Stromal cell of bone marrow (primary cell): ENCODE results near the gene TMEM30B.

Experiments used
- DNase-seq: peaks from one replicate; pipeline ENCODE4 v3.0.0-alpha.2; 2012; ENCODE audit warnings: low read depth

Gene TMEM30B

DNA sequence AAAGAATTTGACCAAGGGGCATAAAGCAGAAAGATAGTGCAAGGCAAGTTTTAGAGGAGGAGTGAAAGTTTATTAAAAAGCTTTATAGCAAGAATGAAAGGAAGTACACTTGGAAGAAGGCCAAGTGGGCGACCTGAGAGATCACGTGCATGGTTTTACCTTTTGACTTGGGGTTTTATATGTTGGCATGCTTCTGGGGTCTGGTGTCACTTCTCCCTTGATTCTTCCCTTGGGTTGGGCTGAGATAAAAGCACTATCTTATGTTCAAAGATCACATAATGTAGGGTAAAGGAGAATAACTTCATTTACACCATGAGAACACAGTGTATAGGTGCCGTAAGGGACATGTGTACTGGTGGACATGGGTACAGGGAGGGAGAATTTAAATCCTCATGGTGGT lies 17.7 kb upstream of the TMEM30B start:
- no peak for DNase-seq

DNA sequence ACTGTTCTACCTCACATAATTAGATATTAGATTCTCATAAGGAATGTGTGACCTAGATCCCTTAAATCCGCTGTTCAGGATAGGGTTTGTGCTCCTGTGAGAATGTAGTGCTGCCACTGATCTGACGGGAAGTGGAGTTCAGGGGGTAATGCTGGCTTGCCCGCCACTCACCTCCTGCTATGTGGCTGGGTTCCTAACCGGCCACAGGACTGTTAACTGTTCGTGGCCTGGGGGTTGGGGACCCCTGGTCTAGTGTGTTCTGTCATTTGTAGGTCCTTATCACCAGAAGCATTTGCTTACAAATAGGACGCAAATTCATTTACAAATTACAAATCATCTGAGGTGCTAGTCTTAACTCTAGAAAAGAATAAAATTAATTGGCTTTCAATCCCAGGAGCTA lies 16.4 kb upstream of the TMEM30B start:
- DNase-seq: no peak

DNA sequence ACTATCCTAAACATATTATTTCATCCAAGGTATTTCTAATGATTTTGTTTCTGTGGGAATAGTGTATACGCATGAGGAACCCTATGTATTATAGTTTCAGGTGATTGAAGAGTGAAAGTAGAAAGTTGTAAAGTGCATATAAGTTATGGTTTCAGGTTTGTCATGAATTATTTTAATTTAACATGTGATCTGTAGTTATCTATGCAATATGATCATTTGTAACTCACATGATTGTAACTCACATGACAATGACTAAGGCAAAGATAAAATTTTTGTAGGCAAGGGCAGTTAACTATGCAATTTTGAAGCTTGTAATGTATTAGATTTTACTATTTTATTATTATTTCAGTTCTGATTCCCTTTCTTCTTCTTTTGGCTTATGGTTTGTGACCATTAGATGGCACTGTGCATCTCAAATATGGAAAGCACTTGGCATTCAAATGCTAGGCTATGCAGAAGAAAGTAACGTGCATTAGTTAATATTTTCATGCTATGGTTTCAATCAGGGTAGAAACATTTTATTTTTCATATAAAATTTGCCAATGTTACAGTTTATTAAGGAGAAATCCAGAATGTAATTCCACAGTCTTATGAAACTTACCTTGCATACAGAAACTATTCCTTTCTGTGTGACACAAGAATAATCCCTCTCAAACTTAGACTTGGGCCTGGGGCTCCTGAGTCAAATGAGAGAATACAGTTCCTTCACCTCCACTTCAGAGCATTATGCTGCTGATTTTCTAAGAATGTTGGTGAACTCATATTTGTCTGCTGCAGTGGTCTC lies 15.8 kb upstream of the TMEM30B start:
- DNase-seq: peak; percentile 33

GRCh38 chr14:61296151-61296550 lies 15.0 kb upstream of the TMEM30B start:
- DNase-seq: no peak

GRCh38 chr14:61290701-61291100 lies 9.6 kb upstream of the TMEM30B start:
- DNase-seq: no peak

DNA sequence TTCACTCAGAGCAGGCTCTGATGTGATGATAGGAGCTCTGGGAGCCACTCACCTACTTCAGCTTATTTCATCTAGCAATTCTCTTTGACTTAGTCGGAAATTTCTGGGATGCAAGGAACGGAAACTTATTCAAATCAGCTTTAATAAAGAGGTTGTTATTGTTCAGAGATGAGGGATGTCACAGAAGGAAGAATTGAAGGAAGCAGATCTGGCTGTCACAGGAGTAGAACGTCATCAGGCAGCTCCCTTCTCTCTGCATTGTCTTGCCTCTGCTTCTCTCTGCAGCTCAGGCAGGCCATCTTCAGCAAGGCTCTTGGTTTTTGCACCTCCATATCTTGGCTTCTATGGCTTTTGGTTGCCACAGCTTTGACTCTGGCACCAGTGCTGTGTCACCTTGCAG lies 7.6 kb upstream of the TMEM30B start:
- no peak for DNase-seq

DNA sequence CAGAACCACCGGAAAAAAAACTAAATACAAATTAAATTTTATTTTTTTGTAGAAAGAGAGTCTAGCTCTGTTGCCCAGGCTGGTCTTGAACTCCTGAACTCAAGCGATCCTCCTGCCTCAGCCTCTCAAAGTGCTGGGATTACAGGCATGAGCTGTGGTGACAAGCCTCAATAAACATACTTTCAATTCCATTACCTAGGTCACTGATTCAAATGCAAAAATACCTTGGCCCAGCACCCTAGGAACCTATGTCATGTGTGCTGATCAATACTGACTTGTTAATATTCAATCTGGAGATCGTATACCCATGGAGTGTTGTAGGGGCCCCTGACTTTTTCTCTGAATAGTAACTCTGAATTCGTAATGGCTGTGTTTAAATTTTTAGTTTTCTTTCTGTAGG lies 7.1 kb upstream of the TMEM30B start:
- no peak for DNase-seq

- DNase-seq: no peak
These were observed 6.1 kb upstream of the TMEM30B start for GRCh38 chr14:61287196-61287595.

DNA sequence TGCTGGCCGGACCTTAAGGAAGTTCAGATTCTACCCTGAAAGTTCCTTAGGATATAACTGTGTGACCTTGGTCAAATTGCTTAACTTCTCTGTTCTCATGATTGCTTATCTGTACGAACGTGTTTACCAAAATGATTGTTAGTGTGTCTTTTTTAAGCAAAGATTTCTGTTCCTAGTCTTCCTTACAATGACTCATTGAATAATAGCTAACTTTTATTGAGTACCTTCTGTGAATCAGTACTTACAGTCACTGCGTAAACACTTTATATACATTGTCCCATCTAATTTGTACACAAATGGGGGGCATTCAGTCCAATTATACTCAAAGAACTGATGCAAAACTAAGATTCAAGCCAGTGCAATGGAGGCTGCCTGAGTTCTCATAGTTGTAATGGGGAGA lies 4.2 kb upstream of the TMEM30B start:
- no peak for DNase-seq

GRCh38 chr14:61284001-61284400 lies 2.9 kb upstream of the TMEM30B start:
- no peak for DNase-seq

- DNase-seq: no peak
These were observed 1.6 kb upstream of the TMEM30B start for GRCh38 chr14:61282746-61283145.

DNA sequence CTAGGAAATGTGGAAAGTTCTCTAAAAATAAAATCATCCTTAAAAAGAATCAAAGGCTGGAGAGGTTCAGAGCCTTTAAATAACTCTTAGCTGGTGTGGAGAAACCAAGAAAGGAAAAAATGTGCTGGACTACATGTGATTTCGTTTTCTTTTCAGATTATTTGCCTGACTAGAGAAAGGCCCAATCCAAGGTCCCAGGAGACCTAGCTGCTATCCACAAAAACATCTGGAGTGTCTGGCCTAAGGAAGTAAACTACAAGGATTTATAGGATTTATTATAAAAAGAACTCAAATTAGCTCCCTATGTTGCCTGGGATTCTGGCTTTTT lies 774 bp upstream of the TMEM30B start:
- DNase-seq: no peak

- DNase-seq: no peak
These were observed 482 bp downstream of the TMEM30B start for GRCh38 chr14:61280526-61281185.

DNA sequence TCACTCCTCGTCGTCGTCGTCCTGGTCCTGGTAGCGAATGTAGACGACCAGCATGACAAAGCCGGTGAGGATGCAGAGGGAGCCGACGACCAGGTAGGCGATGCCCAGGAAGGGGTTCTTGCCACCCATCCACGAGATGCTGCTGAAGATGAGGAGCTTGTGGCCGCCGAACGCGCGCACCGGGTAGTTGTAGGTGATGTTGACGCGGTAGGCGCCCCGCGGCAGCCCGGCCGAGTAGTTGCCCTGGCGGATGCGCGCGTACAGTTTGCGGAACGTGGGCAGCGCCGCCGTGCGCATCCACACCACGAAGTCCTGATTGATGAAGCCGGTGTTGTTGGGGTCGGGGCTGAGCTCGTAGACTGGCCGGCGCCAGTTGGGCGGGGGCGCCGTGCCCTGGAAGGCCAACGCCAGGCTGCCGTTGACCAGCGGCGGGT lies 1.0 kb downstream of the TMEM30B start:
- no peak for DNase-seq

DNA sequence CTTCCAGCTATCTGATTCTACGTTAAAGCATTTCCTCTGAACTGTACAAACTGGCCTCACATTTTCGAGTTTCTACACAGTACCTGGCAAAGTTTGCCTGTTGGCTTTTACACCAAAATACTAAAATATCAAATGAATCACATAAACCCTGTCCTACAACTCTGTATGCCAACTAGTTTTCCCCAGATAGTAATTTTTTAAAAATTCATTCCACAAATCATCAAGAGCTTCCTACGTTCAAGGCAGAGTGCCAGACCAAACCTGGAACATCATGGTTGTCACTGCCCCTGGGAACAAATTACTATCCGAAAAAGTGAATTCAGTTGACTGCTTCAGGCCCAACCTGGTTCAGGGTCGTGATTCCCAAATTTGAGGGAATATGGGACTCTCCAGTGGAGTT lies 2.1 kb downstream of the TMEM30B start:
- no peak for DNase-seq

- no peak for DNase-seq
These were observed 3.4 kb downstream of the TMEM30B start for GRCh38 chr14:61277784-61278183.

DNA sequence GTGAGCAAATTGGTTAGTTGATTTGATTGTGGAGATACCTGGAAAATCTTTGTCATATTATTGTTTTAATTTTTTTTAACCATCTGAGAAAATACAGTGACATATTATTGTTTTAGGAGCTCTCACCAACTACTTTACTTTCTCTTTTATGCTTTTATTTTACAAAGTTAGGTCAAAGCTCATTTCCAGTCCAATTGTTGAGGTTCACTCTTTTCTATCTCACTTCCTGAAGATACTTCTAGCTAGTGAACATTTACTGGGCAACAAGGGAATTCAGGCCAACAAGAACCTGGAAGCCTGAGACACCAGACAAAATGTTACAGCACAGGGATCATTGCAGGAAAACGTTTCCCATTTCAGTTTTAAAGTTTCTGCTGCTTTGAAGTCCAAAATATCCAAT lies 3.9 kb downstream of the TMEM30B start:
- DNase-seq: no peak

DNA sequence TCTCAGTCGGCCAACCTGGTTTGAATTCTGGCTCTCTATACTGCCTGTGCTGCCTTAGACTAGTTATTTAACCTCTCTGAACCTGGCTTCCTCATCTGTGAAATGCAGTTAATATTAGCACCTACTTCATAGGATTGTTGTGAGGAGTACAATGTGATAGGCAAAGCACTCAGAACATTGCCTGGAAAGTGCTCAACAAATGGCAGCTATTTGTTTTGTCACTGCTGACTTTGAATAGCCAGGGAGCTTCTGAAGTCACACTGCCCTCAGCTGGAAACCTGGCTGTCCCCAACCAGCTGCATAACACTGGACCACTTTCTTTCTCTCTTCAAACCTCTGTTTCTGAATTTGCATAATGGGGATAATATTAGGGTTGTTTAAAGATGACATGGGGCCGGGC lies 9.6 kb downstream of the TMEM30B start:
- DNase-seq: no peak

DNA sequence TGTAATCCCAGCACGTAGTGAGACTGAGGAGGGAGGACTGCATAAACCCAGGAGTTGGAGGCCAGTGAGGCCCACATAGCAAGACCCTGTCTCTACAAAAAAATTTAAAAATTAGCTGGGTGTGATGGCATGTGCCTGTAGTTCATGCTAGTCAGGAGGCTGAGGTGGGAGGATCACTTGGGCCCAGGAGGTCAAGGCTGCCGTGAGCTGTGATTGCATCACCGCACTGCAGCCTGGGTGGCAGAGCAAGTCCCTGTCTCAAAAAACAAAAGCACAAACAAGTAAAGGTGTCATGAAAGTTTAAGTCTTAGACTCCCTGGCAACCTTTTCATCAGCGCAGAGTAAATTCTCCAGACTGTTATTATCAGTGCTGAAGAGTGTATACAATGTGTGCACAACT lies 10.4 kb downstream of the TMEM30B start:
- DNase-seq: no peak

DNA sequence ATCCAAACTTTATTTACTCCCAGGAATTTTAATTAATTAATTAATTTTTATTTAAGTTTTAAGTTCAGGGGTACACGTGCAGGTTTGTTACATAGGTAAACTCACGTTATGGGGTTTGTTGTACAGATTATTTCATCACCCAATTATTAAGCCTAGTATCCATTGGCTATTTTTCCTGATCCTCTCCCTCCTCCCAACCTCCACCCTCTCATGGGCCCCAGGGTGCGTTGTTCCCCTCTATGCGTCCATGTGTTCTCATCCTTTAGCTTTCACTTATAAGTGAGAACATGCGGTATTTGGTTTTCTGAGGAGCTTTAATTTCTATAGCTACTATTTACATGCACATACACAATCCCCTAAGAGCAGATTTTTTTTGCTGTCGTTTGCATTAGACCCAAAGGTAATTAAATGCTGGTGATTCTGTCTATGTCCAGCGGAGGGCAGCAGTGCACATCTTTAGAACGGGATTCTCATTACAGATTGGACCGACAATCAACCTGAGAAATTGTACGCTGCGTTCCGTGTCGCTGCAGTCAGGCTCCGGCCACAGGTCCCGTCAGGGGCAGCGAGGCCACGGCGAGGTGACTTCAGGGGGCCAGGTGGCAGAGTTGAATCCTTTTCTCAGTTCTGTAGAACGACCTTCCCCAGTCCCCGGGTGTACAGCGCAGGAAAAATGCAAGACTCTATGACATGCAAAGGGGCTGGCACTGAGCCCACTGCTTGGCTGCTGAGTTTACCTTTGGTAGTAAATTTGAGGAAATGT lies 11.6 kb downstream of the TMEM30B start:
- DNase-seq: no peak

GRCh38 chr14:61268812-61269211 lies 12.3 kb downstream of the TMEM30B start:
- no peak for DNase-seq

GRCh38 chr14:61266891-61267740 lies 14.0 kb downstream of the TMEM30B start:
- DNase-seq: no peak
